GM12878 (cell line): Measurements from ENCODE around the gene NPLOC4. TPM values are rescaled to one million over a fixed set of nuclear protein-coding genes. Genes with fewer than 3 reads are reported as not detected.
A peak's percentile ranks its signal among the peaks of the same experiment; 100 is the strongest.

Experiments
- ATF3 ChIP-seq: IDR thresholded peaks from 2 replicates; pipeline ENCODE4 v1.6.1; 2011; ENCODE audit warnings: low read depth, mild to moderate bottlenecking, low read length, moderate library complexity, borderline replicate concordance; ENCODE audit errors: extremely low read depth
- BACH1 ChIP-seq: fragments of 450-650 bp; IDR thresholded peaks from 2 replicates; pipeline ENCODE4 v1.6.1; 2017; ENCODE audit warnings: mild to moderate bottlenecking, borderline replicate concordance
- BCLAF1 ChIP-seq: fragments of 450-650 bp; IDR thresholded peaks from 2 replicates; pipeline ENCODE4 v1.6.1; 2017; ENCODE audit warnings: antibody characterized with exemption, mild to moderate bottlenecking, moderate library complexity
- BMI1 ChIP-seq: fragments of 450-650 bp; IDR thresholded peaks from 2 replicates; pipeline ENCODE4 v1.6.1; 2016; ENCODE audit warnings: mild to moderate bottlenecking, moderate library complexity, borderline replicate concordance
- CBFB ChIP-seq: IDR thresholded peaks from 2 replicates; pipeline ENCODE4 v1.6.1; 2016; ENCODE audit warnings: antibody characterized with exemption, low read depth
- FOXM1 ChIP-seq: IDR thresholded peaks from 2 replicates; pipeline ENCODE4 v1.6.1; 2012; ENCODE audit warnings: low read depth, mild to moderate bottlenecking, inconsistent platforms, low read length, moderate library complexity
- GABPA ChIP-seq: IDR thresholded peaks from 2 replicates; pipeline ENCODE4 v1.6.1; 2014; ENCODE audit warnings: antibody characterized with exemption, low read depth, mild to moderate bottlenecking, inconsistent platforms
- IKZF1 ChIP-seq: fragments of 450-650 bp; conservative IDR thresholded peaks from 2 replicates; pipeline ENCODE4 v1.6.1; 2017; ENCODE audit warnings: antibody characterized with exemption, mild to moderate bottlenecking
- MAX ChIP-seq: IDR thresholded peaks from 2 replicates; pipeline ENCODE4 v1.6.1; 2012; ENCODE audit warnings: low read depth, low read length, improper control_type of control experiment
- POLR2A ChIP-seq: IDR thresholded peaks from 2 replicates; pipeline ENCODE4 v1.6.1; 2011; ENCODE audit warnings: low read depth, mild to moderate bottlenecking, low read length
- RAD21 ChIP-seq: IDR thresholded peaks from 2 replicates; pipeline ENCODE4 v1.6.1; 2011; ENCODE audit warnings: mild to moderate bottlenecking, low read depth, low read length, moderate library complexity; ENCODE audit not compliant: insufficient read depth
- RBBP5 ChIP-seq: fragments of 200-600 bp; sonication (generic); conservative IDR thresholded peaks from 2 replicates; pipeline ENCODE4 v1.6.1; 2016
- REST ChIP-seq: IDR thresholded peaks from 2 replicates; pipeline ENCODE4 v1.6.1; 2012; ENCODE audit warnings: mild to moderate bottlenecking, low read depth, low read length
- SMAD1 ChIP-seq: fragments of 450-650 bp; IDR thresholded peaks from 2 replicates; pipeline ENCODE4 v1.6.1; 2018; ENCODE audit warnings: mild to moderate bottlenecking, low read depth; ENCODE audit not compliant: partially characterized antibody
- SP1 ChIP-seq: IDR thresholded peaks from one replicate; pipeline ENCODE4 v1.6.1; 2011; ENCODE audit warnings: low read depth, low read length
- USF1 ChIP-seq: IDR thresholded peaks from 2 replicates; pipeline ENCODE4 v1.6.1; 2011; ENCODE audit warnings: borderline replicate concordance, low read depth, mild to moderate bottlenecking, moderate library complexity, mixed read lengths, low read length; ENCODE audit not compliant: insufficient read depth; ENCODE audit errors: extremely low read length
- ZBTB4 ChIP-seq: fragments of 450-650 bp; formaldehyde crosslinking; IDR thresholded peaks from 2 replicates; pipeline ENCODE4 v1.4.0; 2022; ENCODE audit warnings: mild to moderate bottlenecking, moderate library complexity
- ZNF217 ChIP-seq: fragments of 450-650 bp; IDR thresholded peaks from 2 replicates; pipeline ENCODE4 v1.6.1; 2017; ENCODE audit warnings: antibody characterized with exemption, mild to moderate bottlenecking
- ZNF384 ChIP-seq: IDR thresholded peaks from 2 replicates; pipeline ENCODE4 v1.6.1; 2012; ENCODE audit warnings: low read depth, mild to moderate bottlenecking, low read length, improper control_type of control experiment, borderline replicate concordance
- polyA plus RNA-seq, 11 experiments: library from polyadenylated mRNA; depleted of rRNA in 4 of 11; unstranded in 6 of 11; stranded (reverse) in 5 of 11; fragments of >200 nt; fragmentation: Nextera tagmentation in 4 of 11; fragmentation: Illumina TruSeq in 1 of 11; extraction: Ambion mirVana in 4 of 11; extraction: Trizol in 1 of 11; gene quantifications; 1 replicate in 1 of 11; 2 replicates in 10 of 11; pipeline versions ENCODE4 v1.2.1 to v1.2.3, GENCODE V29; 2011 to 2016; ENCODE audit warnings: inconsistent platforms in 2 of 11, missing spikeins in 2 of 11, low read depth in 1 of 11
- total RNA-seq, 4 experiments: library from RNA; depleted of rRNA in 3 of 4; stranded (reverse); fragments of >200 nt in 3 of 4; fragmentation: Illumina TruSeq in 1 of 4; extraction: Trizol in 1 of 4; gene quantifications; 2 replicates each; pipeline versions ENCODE4 v1.2.1 to v1.2.3, GENCODE V29; 2013 to 2021

NPLOC4 gene
- total and polyA plus RNA-seq, 10 of the 15 experiments (the other 5 are each of a cell fraction or from before 2014, with no cell fraction given) = 1.5 to 83.7 (median 45.8) TPM

- peak; percentile 17 for TF ChIP-seq SMAD1
- no peak for TF ChIP-seq RBBP5
- TF ChIP-seq CBFB = no peak
- no peak for TF ChIP-seq REST
- TF ChIP-seq ATF3 = no peak
- no peak for TF ChIP-seq FOXM1
- TF ChIP-seq BMI1 = peak; percentile 32; the same call in 1 of the 2 replicates
- peak; percentile 31 for TF ChIP-seq BACH1
- TF ChIP-seq POLR2A = peak; percentile 76
- no peak for TF ChIP-seq USF1
- no peak for TF ChIP-seq ZNF217
- TF ChIP-seq SP1 = no peak
- TF ChIP-seq RAD21 = no peak
- TF ChIP-seq MAX = no peak
- TF ChIP-seq GABPA = no peak
- no peak for TF ChIP-seq BCLAF1
- no peak for TF ChIP-seq IKZF1
- no peak for TF ChIP-seq ZNF384
- TF ChIP-seq ZBTB4 (CRISPR knock-in tag) = peak; percentile 76
Measured at GRCh38 chr17:81509207-81509971, 127.5 kb downstream of the NPLOC4 start (continued).
